Left lobe of liver (tissue), 2 donors: ENCODE measurements around the gene PRND. TPM values are rescaled to one million over a fixed set of nuclear protein-coding genes. Genes with fewer than 3 reads are reported as not detected.
"Not testable (repeated sequence)": the region's sequence is repeated elsewhere in the genome, so short reads cannot be mapped to it uniquely, and the experiment has no call there.

Experiments
- ATAC-seq: fragments of 200-7000 bp; cut with Tn5 transposase; one replicate; pipeline ENCODE4 v1.9.1; 2020; ENCODE audit warnings: mild to moderate bottlenecking, moderate library complexity
- DNase-seq: peaks from one replicate; pipeline ENCODE4 v3.0.0-alpha.2; 2020; ENCODE audit warnings: low spot score
- total RNA-seq: library from RNA; stranded (reverse); gene quantifications from one replicate; pipeline ENCODE4 v1.2.1, GENCODE V29; 2021
- donor health status: DM: no; HTN: no; CAD: no; lungs with moderate emphysema.
- donor health status: DM: no; HTN: yes; CAD: no.

The PRND gene
- total RNA-seq, 1 donor from 2014 or later, result not detected

GRCh38 chr20:4736875-4737274 lies 15.2 kb downstream of the PRND start:
- ATAC-seq, result no peak
- DNase-seq, result no peak

GRCh38 chr20:4737857-4738627 lies 16.3 kb downstream of the PRND start:
- ATAC-seq (no peak), DNase-seq (no peak)

GRCh38 chr20:4740774-4741431 lies 19.2 kb downstream of the PRND start:
- no peak for DNase-seq
- ATAC-seq, result peak; percentile 84

- DNase-seq, result no peak
- no peak for ATAC-seq
Observed at GRCh38 chr20:4748847-4749246, 27.1 kb downstream of the PRND start.

- ATAC-seq, result no peak
Observed at GRCh38 chr20:4749326-4749725, 27.6 kb downstream of the PRND start.

GRCh38 chr20:4750381-4750780 lies 28.7 kb downstream of the PRND start:
- no peak for DNase-seq
- ATAC-seq, result no peak

More at GRCh38 chr20:4749326-4749725, 27.6 kb downstream of the PRND start:
- DNase-seq, result no peak

GRCh38 chr20:4759100-4759884 lies 37.6 kb downstream of the PRND start:
- ATAC-seq, DNase-seq: not testable (repeated sequence)

- DNase-seq (no peak), ATAC-seq (no peak)
Observed at GRCh38 chr20:4763261-4763660, 41.6 kb downstream of the PRND start.

GRCh38 chr20:4763723-4764510 lies 42.2 kb downstream of the PRND start:
- no peak for DNase-seq
- ATAC-seq, result no peak

- no peak for DNase-seq
- ATAC-seq, result no peak
Observed at GRCh38 chr20:4764805-4765204, 43.1 kb downstream of the PRND start.

GRCh38 chr20:4765681-4766080 lies 44.0 kb downstream of the PRND start:
- DNase-seq, result no peak
- no peak for ATAC-seq

GRCh38 chr20:4766631-4767030 lies 44.9 kb downstream of the PRND start:
- no peak for DNase-seq
- peak; percentile 39 for ATAC-seq

- ATAC-seq (no peak), DNase-seq (no peak)
Observed at GRCh38 chr20:4767084-4767483, 45.4 kb downstream of the PRND start.

- no peak for ATAC-seq
Observed at GRCh38 chr20:4769328-4769727, 47.6 kb downstream of the PRND start.

GRCh38 chr20:4770026-4770425 lies 48.3 kb downstream of the PRND start:
- DNase-seq (no peak), ATAC-seq (no peak)

More at GRCh38 chr20:4769328-4769727, 47.6 kb downstream of the PRND start:
- no peak for DNase-seq

GRCh38 chr20:4771004-4771403 lies 49.3 kb downstream of the PRND start:
- DNase-seq (no peak), ATAC-seq (no peak)

- ATAC-seq, result no peak
- no peak for DNase-seq
Observed at GRCh38 chr20:4772132-4772531, 50.4 kb downstream of the PRND start.

GRCh38 chr20:4773014-4773413 lies 51.3 kb downstream of the PRND start:
- ATAC-seq, DNase-seq: not testable (repeated sequence)

GRCh38 chr20:4773736-4774135 lies 52.0 kb downstream of the PRND start:
- DNase-seq (no peak), ATAC-seq (no peak)

- ATAC-seq, result peak; percentile 51
- no peak for DNase-seq
Observed at GRCh38 chr20:4774207-4774606, 52.5 kb downstream of the PRND start.
